ENCODE data around the gene PRDM11. TPM values are rescaled to one million over a fixed set of nuclear protein-coding genes. Genes with fewer than 3 reads are reported as not detected.

PRDM11 gene
- total and polyA plus RNA-seq, 2 of the 8 experiments (the other 6 are each of a cell fraction or from before 2014, with no cell fraction given) = 3.6 to 11.7 TPM

- Histone ChIP-seq H3K56ac (replicated peaks; ENCODE audit: insufficient read length, low read depth, low read length) (no peak overlapping the region), H2BK120ac (replicated peaks; ENCODE audit: low read depth, low read length) (no peak overlapping the region), H3K4ac (replicated peaks; ENCODE audit: insufficient read length, low read depth, low read length) (no peak overlapping the region), H4K20me1 (replicated peaks in 1 of 2; ENCODE audit: control insufficient read depth in 1 of 2, insufficient read depth in 2 of 2, low read length in 2 of 2) (peaks cover 0 to 1% of the 10 kb centered on the region in 2 experiments), H3K4me2 (ENCODE audit: insufficient read depth in 1 of 2, low read depth in 2 of 2, low read length in 2 of 2) (no peak overlapping the region), H2BK15ac (ENCODE audit: low read length) (no peak overlapping the region), H2BK20ac (ENCODE audit: low read length) (no peak overlapping the region), H3K79me1 (ENCODE audit: low read depth, low read length) (no peaks in the 10 kb centered on the region), H3K4me3 (ENCODE audit: extremely low read depth in 1 of 4, insufficient read depth in 2 of 4, low read depth in 3 of 4, low read length in 4 of 4) (no peak overlapping the region), H3K23ac (ENCODE audit: insufficient read length) (no peak overlapping the region), H3K9me3 (ENCODE audit: insufficient read depth in 2 of 2, low read depth in 1 of 2, low read length in 1 of 2) (peaks cover 0 to 3% of the 10 kb centered on the region in 2 experiments; a peak in 1 of 4 replicates), H3K27me3 (replicated peaks in 1 of 4; ENCODE audit: control insufficient read depth in 3 of 4, extremely low read depth in 1 of 4, insufficient read depth in 3 of 4, low read length in 3 of 4) (no peaks in the 10 kb centered on the region; a peak in 1 of 7 replicates), H3K27ac (ENCODE audit: low read depth, low read length) (no peak overlapping the region), H3K4me1 (replicated peaks in 1 of 4; ENCODE audit: control insufficient read depth in 3 of 4, insufficient read depth in 4 of 4, low read length in 3 of 4) (no peaks in the 10 kb centered on the region), H3K23me2 (ENCODE audit: low read depth, low read length) (no peaks in the 10 kb centered on the region), H2BK12ac (ENCODE audit: low read depth, low read length) (no peak overlapping the region), H3K14ac (ENCODE audit: insufficient read length) (no peak overlapping the region), H3K79me2 (ENCODE audit: control insufficient read depth in 1 of 2, insufficient read depth in 2 of 2, low read length in 2 of 2) (no peaks in the 10 kb centered on the region), H4K91ac (replicated peaks; ENCODE audit: insufficient read length, low read length) (no peak overlapping the region), H4K8ac (ENCODE audit: extremely low read depth, insufficient read depth, low read length) (no peak overlapping the region), H3K9ac (replicated peaks in 1 of 4; ENCODE audit: extremely low read depth in 1 of 4, low read depth in 3 of 4, low read length in 3 of 4) (no peak overlapping the region), H2AFZ (ENCODE audit: low read length) (no peak overlapping the region), H3K36me3 (ENCODE audit: control insufficient read depth in 2 of 4, insufficient read depth in 4 of 4, low read length in 3 of 4) (no peaks in the 10 kb centered on the region; a peak in 2 of 8 replicates), H4K5ac (ENCODE audit: insufficient read length, low read depth, low read length) (no peak overlapping the region), H2AK5ac (ENCODE audit: low read depth, low read length) (no peak overlapping the region), H3K18ac (ENCODE audit: extremely low read depth, low read length) (no peak overlapping the region), H2BK5ac (ENCODE audit: low read depth, low read length) (no peak overlapping the region)
- WGBS, 2 experiments (ENCODE audit: extremely low coverage in 1 of 2, insufficient coverage in 1 of 2, insufficient read length in 1 of 2, insufficient replicate concordance in 2 of 2, low coverage in 1 of 2, low lambda C conversion rate in 2 of 2, missing lambda C conversion rate in 1 of 2) = 80% methylated on average over 1 of the region's 1 CpG; no CpG with 5 or more reads in 1 of the 2 experiments
- no peak for TF ChIP-seq FOSL1 (IDR thresholded peaks at IDR 0.05; ENCODE audit: insufficient read depth, low read depth, low read length)
- TF ChIP-seq SP4 (IDR thresholded peaks at IDR 0.05; ENCODE audit: low read length) = no peak
- no peak for TF ChIP-seq SUZ12 (IDR thresholded peaks at IDR 0.05; ENCODE audit: low read length)
- no peak for TF ChIP-seq SIN3A (conservative IDR thresholded peaks at IDR 0.05 in 1 of 2, IDR thresholded peaks at IDR 0.05 in 1 of 2; ENCODE audit: low read depth in 1 of 2, low read length in 2 of 2)
- no peak for TF ChIP-seq CBX8 (IDR thresholded peaks at IDR 0.05; ENCODE audit: borderline replicate concordance, low read depth, low read length)
- no peak for TF ChIP-seq E2F6 (IDR thresholded peaks at IDR 0.05)
- TF ChIP-seq RNF2 (IDR thresholded peaks at IDR 0.05; ENCODE audit: borderline replicate concordance, low read depth, low read length, missing control alignments, poor library complexity, severe bottlenecking) = no peak
- TF ChIP-seq RFX5 (IDR thresholded peaks at IDR 0.05; ENCODE audit: borderline replicate concordance, low read depth, low read length) = no peak
- no peak for TF ChIP-seq GTF2F1 (IDR thresholded peaks at IDR 0.05; ENCODE audit: borderline replicate concordance, low read depth, low read length)
- no peak for TF ChIP-seq CEBPB (IDR thresholded peaks at IDR 0.05; ENCODE audit: low read depth, low read length)
- TF ChIP-seq SIRT6 (IDR thresholded peaks at IDR 0.05; ENCODE audit: low read length) = no peak
- TF ChIP-seq ZNF274 (IDR thresholded peaks at IDR 0.05; ENCODE audit: borderline replicate concordance, extremely low read depth, low read length) = no peak
- no peak for TF ChIP-seq KDM5A (IDR thresholded peaks at IDR 0.05; ENCODE audit: low read length)
- FAIRE-seq = no peak
- no peak for DNase-seq (ENCODE audit: low read depth in 1 of 2, low spot score in 2 of 2)
- ChIA-PET CTCF (ENCODE audit: partially characterized antibody) (interaction anchor here (1.3 to 9.7 kb wide), 3 partner anchors 12 to 56 kb away, joined by 4 to 64 read pairs (median 4); no protein-coding TSS in a partner anchor), POLR2A (ENCODE audit: partially characterized antibody) (no interaction called here)
Measured at GRCh38 chr11:45239733-45240132, 93.3 kb downstream of the PRDM11 start.

Measured in H1 (cell line).